ENCODE measurements around the gene SUSD1. TPM values are rescaled to one million over a fixed set of nuclear protein-coding genes. Genes with fewer than 3 reads are reported as not detected.

SUSD1 gene
- total and polyA plus RNA-seq, 2 of the 13 experiments (the other 11 are each of a cell fraction or from before 2014, with no cell fraction given), result 25.9 to 32.3 TPM

DNA sequence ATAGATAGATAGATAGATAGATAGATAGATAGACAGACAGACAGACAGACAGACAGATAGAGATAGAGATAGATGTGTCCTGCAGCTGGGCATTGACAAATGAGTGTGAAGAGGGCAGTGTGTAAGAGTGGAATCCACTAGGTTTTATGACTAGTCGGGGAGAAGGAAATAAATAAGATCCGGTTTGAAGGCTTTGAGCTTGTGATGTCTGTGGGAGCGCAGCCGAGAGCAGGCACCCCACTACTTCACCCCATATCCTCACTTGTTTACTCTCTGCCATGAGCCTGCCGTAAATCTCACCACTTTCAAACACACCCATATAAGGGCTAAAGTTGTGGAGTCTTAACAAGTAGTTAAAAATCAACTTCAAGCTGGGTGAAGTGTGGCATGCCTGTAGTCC is 1.4 kb upstream of the SUSD1 start (continued):
- TF ChIP-seq ZNF318 (CRISPR knock-in tag; IDR thresholded peaks at IDR 0.05) (no peak), HNRNPK (IDR thresholded peaks at IDR 0.05; ENCODE audit: low read depth, low read length, poor library complexity, severe bottlenecking) (no peak), MEIS2 (CRISPR knock-in tag; IDR thresholded peaks at IDR 0.05) (0 out of 2 replicates have a peak, but pooled peaks have one; percentile 2), ETV6 (CRISPR knock-in tag; conservative IDR thresholded peaks at IDR 0.05) (no peak), SP1 (IDR thresholded peaks at IDR 0.05) (no peak), SP1 (CRISPR knock-in tag; IDR thresholded peaks at IDR 0.05) (no peak), MED1 (CRISPR knock-in tag; IDR thresholded peaks at IDR 0.05) (no peak), ZMAT5 (CRISPR knock-in tag; IDR thresholded peaks at IDR 0.05; ENCODE audit: borderline replicate concordance, low read depth) (no peak), CEBPZ (IDR thresholded peaks at IDR 0.05; ENCODE audit: low read length) (no peak), CREM (IDR thresholded peaks at IDR 0.05) (no peak), CREM (CRISPR knock-in tag; IDR thresholded peaks at IDR 0.05) (no peak), CHD2 (IDR thresholded peaks at IDR 0.05; ENCODE audit: low read depth, low read length) (no peak), ZBTB14 (CRISPR knock-in tag; IDR thresholded peaks at IDR 0.05) (no peak), DRAP1 (CRISPR knock-in tag; IDR thresholded peaks at IDR 0.05) (0 out of 2 replicates have a peak, but pooled peaks have one; percentile 21), SOX13 (IDR thresholded peaks at IDR 0.05) (no peak), SOX13 (CRISPR knock-in tag; conservative IDR thresholded peaks at IDR 0.05 in 1 of 2, IDR thresholded peaks at IDR 0.05 in 1 of 2) (no peak), ZNF10 (CRISPR knock-in tag; IDR thresholded peaks at IDR 0.05; ENCODE audit: borderline replicate concordance, low read depth) (no peak)

All from HepG2 (cell line).